Endodermal cell (in vitro differentiated cells): ENCODE results near the gene LGALS7. TPM values are rescaled to one million over a fixed set of nuclear protein-coding genes. Genes with fewer than 3 reads are reported as not detected.
"Not testable (repeated sequence)": the region's sequence is repeated elsewhere in the genome, so short reads cannot be mapped to it uniquely, and the experiment has no call there.

Experiments
- DNase-seq: peaks from one replicate; pipeline ENCODE4 v3.0.0-alpha.2; 2017
- H3K27ac ChIP-seq: 2 replicates; pipeline ENCODE4 v1.5.1; 2013; ENCODE audit warnings: mild to moderate bottlenecking, low read depth, low read length, moderate library complexity
- H3K27me3 ChIP-seq: 2 replicates; pipeline ENCODE4 v1.6.1; 2013; ENCODE audit warnings: mild to moderate bottlenecking, low read length, moderate library complexity; ENCODE audit not compliant: insufficient read depth, control insufficient read depth, poor library complexity, severe bottlenecking
- H3K36me3 ChIP-seq: 2 replicates; pipeline ENCODE4 v1.7.0; 2013; ENCODE audit warnings: mild to moderate bottlenecking, low read length, moderate library complexity; ENCODE audit not compliant: control insufficient read depth, insufficient read depth
- H3K4me1 ChIP-seq: one replicate; pipeline ENCODE4 v1.7.0; 2013; ENCODE audit warnings: low read length; ENCODE audit not compliant: control insufficient read depth, insufficient read depth
- H3K4me3 ChIP-seq: 2 replicates; pipeline ENCODE4 v1.5.1; 2013; ENCODE audit warnings: mild to moderate bottlenecking, low read length, moderate library complexity
- H3K9ac ChIP-seq: 2 replicates; pipeline ENCODE4 v1.6.1; 2013; ENCODE audit warnings: mild to moderate bottlenecking, low read length, moderate library complexity; ENCODE audit not compliant: poor library complexity, severe bottlenecking; ENCODE audit errors: extremely low read depth
- H3K9me3 ChIP-seq: 2 replicates; pipeline ENCODE4 v1.6.1; 2013; ENCODE audit warnings: mild to moderate bottlenecking, low read length, moderate library complexity; ENCODE audit not compliant: control insufficient read depth
- H3K27ac Mint-ChIP-seq: 2 replicates; pipeline ENCODE4 v1.8.0; 2020; ENCODE audit warnings: mixed read lengths
- H3K27me3 Mint-ChIP-seq: 2 replicates; pipeline ENCODE4 v1.8.0; 2021; ENCODE audit warnings: mild to moderate bottlenecking, mixed read lengths; ENCODE audit not compliant: insufficient read depth
- H3K36me3 Mint-ChIP-seq: 2 replicates; pipeline ENCODE4 v1.8.0; 2020; ENCODE audit warnings: low read depth, mixed read lengths
- H3K4me1 Mint-ChIP-seq: 2 replicates; pipeline ENCODE4 v1.8.0; 2020; ENCODE audit warnings: mixed read lengths
- H3K4me3 Mint-ChIP-seq: 2 replicates; pipeline ENCODE4 v1.8.0; 2020; ENCODE audit warnings: mild to moderate bottlenecking, moderate library complexity, mixed read lengths
- H3K9me3 Mint-ChIP-seq: 2 replicates; pipeline ENCODE4 v1.8.0; 2020; ENCODE audit warnings: mild to moderate bottlenecking, mixed read lengths
- CTCF ChIP-seq: fragments of 200-600 bp; sonication (generic); conservative IDR thresholded peaks from 2 replicates; pipeline ENCODE4 v1.5.0; 2021; ENCODE audit warnings: antibody characterized with exemption, mild to moderate bottlenecking
- WGBS, 2 experiments: methylation state at CpG; one replicate each; pipeline versions ENCODE4 v1.1.5 to v1.1.7; 2013; ENCODE audit warnings: missing lambda C conversion rate in 2 of 2, mixed read lengths in 1 of 2; ENCODE audit not compliant: insufficient coverage in 1 of 2, insufficient read length in 1 of 2; 5-methylcytosine and 5-hydroxymethylcytosine counted together
- total RNA-seq, 2 donors: library from RNA; stranded (reverse); fragmentation: NEBNext Ultra II Directional in 1 of 2; extraction: Animal tissue kit (Norgen Biotek cat#: 25700) in 1 of 2; gene quantifications; 2 replicates in 1 of 2; 3 replicates in 1 of 2; pipeline ENCODE4 v1.2.1, GENCODE V29; 2021

Gene LGALS7
- total RNA-seq, 2 donors from 2014 or later: 1.8 TPM; not detected in 1

DNA sequence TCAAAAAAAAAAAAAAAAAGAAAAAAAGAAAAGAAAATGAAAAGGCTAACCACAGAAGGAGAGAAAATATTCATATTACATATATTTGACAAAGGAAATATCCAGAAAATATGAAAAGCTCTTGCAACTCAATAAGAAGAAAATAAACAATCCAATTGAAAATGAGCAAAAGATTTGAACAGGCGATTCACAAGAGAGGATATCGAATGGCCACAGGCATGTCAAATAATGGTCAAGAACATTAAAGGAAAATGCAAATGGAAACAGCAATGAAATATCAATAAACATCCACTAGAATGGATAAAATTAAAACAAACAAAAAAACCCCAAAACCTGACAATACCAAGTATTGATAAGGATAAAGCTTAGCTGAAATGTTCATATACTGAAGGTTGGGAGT is 8.1 kb downstream of the LGALS7 start:
- no peak overlapping the region for H3K27ac Mint-ChIP-seq
- no peak for DNase-seq
- no peak overlapping the region for H3K4me3 Mint-ChIP-seq
- no peaks in the 10 kb centered on the region for H3K9me3 Mint-ChIP-seq
- no peak overlapping the region for H3K27ac ChIP-seq
- no peaks in the 10 kb centered on the region for H3K27me3 ChIP-seq
- no peak overlapping the region for H3K4me3 ChIP-seq
- 95 to 100% methylated on average over 1 to 2 of the region's 2 CpGs for WGBS, 2 experiments
- H3K36me3 Mint-ChIP-seq: no peaks in the 10 kb centered on the region
- H3K4me1 ChIP-seq: no peaks in the 10 kb centered on the region
- no peaks in the 10 kb centered on the region for H3K36me3 ChIP-seq
- H3K4me1 Mint-ChIP-seq: no peaks in the 10 kb centered on the region
- H3K27me3 Mint-ChIP-seq: no peaks in the 10 kb centered on the region
- no peak for TF ChIP-seq CTCF
- no peaks in the 10 kb centered on the region for H3K9me3 ChIP-seq
- H3K9ac ChIP-seq: no peak overlapping the region

DNA sequence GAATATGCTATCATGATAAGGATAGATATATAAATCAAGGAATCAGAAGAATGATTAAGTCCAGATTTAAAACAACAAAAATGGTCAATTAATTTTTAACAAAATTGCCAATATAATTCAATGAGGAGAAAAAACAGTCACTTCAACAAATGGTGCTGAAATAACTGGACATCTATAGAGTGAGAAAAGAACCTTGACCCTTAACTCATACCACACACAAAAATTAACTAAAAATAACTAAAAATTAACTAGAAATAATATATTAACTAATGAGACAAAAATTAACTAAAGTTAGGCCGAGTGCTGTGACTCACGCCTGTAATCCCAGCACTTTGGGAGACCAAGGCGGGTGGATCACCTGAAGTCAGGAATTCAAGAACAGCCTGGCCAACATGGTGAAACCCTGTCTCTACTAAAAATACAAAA is 9.5 kb downstream of the LGALS7 start:
- no peaks in the 10 kb centered on the region for H3K9me3 Mint-ChIP-seq
- no peaks in the 10 kb centered on the region for H3K27me3 ChIP-seq
- H3K36me3 ChIP-seq: no peaks in the 10 kb centered on the region
- no peaks in the 10 kb centered on the region for H3K4me1 ChIP-seq
- no peaks in the 10 kb centered on the region for H3K4me1 Mint-ChIP-seq
- TF ChIP-seq CTCF: no peak
- no peak overlapping the region for H3K4me3 ChIP-seq
- DNase-seq: no peak
- H3K9ac ChIP-seq: no peak overlapping the region
- H3K27ac ChIP-seq: no peak overlapping the region
- 80 to 89% methylated on average over 1 to 3 of the region's 3 CpGs for WGBS, 2 experiments
- H3K27me3 Mint-ChIP-seq: no peaks in the 10 kb centered on the region
- no peaks in the 10 kb centered on the region for H3K36me3 Mint-ChIP-seq
- no peaks in the 10 kb centered on the region for H3K9me3 ChIP-seq
- H3K4me3 Mint-ChIP-seq: no peak overlapping the region
- no peak overlapping the region for H3K27ac Mint-ChIP-seq

DNA sequence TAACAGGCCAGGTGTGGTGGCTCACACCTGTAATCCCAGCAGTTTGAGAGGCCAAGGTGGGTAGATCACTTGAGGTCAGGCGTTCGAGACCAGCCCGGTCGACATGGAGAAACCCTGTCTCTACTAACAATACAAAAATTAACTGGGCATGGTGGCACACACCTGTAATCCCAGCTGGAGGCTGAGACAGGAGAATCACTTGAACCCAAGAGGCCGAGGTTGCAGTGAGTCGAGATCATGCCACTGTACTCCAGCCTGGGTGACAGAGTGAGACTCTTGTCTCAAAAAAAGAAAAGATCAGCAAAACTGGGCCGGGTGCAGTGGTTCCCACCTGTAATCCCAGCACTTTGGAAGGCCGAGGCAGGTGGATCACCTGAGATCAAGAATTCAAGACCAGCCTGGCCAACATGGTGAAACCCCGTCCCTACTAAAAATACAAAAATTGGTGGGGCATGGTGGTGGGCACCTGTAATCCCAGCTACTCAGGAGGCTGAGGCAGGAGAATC is 11.4 kb downstream of the LGALS7 start:
- H3K27ac Mint-ChIP-seq, H3K9ac ChIP-seq, H3K36me3 Mint-ChIP-seq, H3K27ac ChIP-seq, H3K4me3 Mint-ChIP-seq, H3K27me3 Mint-ChIP-seq, H3K4me1 Mint-ChIP-seq, H3K4me1 ChIP-seq, H3K36me3 ChIP-seq, H3K4me3 ChIP-seq, H3K9me3 Mint-ChIP-seq, DNase-seq, H3K27me3 ChIP-seq, H3K9me3 ChIP-seq: not testable (repeated sequence)
- WGBS, 2 experiments: 89 to 95% methylated on average over 6 to 9 of the region's 9 CpGs

DNA sequence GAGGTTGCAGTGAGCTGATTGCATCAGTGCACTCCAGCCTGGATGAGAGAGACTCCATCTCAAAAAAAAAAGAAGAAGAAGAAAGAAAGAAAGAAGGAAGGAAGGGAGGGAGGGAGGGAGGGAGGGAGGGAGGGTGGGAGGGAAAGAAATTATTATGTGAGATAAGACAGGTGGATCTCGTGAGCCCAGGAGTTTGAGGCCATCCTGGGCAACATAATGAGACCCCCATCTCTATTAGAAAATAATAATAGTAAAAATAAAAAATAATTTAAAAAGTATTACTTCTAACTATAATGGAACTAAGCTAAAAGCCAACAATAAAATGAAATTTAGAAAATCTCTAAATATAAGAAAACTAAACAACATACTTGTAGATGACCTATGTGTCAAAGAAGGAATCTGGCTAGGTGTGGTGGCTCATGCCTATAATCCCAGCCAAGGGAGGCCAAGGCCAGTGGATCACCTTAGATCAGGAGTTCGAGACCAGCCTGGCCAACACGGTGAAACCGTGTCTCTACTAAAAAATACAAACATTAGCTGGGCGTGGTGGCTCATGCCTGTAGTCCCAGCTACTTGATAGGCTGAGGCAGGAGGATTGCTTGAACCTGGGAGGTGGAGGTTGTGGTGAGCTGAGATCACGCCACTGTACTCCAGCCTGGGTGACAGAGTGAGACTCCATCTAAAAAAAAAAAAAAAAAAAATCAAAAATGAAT is 12.4 kb downstream of the LGALS7 start:
- H3K4me1 Mint-ChIP-seq, H3K4me1 ChIP-seq, H3K4me3 Mint-ChIP-seq, H3K27me3 Mint-ChIP-seq, H3K9me3 Mint-ChIP-seq, H3K36me3 ChIP-seq, H3K9me3 ChIP-seq, DNase-seq, H3K4me3 ChIP-seq, H3K27me3 ChIP-seq, H3K9ac ChIP-seq, H3K36me3 Mint-ChIP-seq, H3K27ac ChIP-seq, H3K27ac Mint-ChIP-seq: not testable (repeated sequence)
- WGBS, 2 experiments: 81% methylated on average over 4 of the region's 6 CpGs; no CpG with 5 or more reads in 1 of the 2 experiments
